ENCODE data around the gene SH3BGRL3.

The SH3BGRL3 gene

DNA sequence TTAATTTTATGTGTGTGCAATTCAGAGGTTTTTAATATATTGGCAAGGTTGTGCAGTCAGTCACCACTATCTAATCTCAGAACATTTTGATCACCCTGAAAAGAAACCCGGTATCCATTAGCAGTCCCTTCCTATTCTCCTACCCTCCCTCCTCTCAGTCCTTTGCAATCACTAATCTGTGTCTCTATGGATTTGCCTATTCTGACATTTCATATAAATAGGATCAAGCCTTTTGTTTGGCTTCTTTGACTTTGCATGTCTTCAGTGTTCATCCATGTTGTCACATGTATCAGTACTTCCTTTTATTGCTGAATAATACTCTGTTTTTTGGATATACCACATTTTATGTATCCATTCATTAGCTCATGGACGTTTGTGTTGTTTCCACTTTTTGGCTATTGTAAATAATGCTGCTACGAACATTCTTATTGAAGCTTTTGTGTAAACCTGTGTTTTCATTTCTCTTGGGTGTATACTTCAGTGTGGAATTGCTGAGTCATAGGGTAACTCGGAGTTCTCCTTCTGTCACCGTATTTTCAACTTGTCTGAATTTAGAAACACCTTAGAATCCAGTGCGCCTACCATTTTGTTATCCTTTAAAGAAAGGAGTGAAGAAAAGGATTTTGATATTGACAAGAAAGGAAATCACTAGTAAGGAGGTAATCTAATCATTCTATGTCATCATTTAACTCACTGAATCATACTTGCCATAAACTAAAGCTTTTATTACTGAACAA is 42.5 kb upstream of the SH3BGRL3 start:
- Histone ChIP-seq H3K27ac (no peak overlapping the region), H3K4me1 (no peaks in the 10 kb centered on the region), H3K9ac (no peak overlapping the region), H3K4me3 (ENCODE audit: low read depth, low read length) (no peak overlapping the region), H3K27me3 (ENCODE audit: control insufficient read depth, insufficient read depth, low read length) (no peaks in the 10 kb centered on the region), H3K4me2 (ENCODE audit: low read length) (no peak overlapping the region), H2AFZ (no peak overlapping the region), H3K9me3 (ENCODE audit: control insufficient read depth, low read length) (no peaks in the 10 kb centered on the region), H3K79me2 (peaks cover 13% of the 10 kb centered on the region), H3K36me3 (ENCODE audit: control insufficient read depth, insufficient read depth, low read length) (no peaks in the 10 kb centered on the region)
- TF ChIP-seq, protein P1, sequence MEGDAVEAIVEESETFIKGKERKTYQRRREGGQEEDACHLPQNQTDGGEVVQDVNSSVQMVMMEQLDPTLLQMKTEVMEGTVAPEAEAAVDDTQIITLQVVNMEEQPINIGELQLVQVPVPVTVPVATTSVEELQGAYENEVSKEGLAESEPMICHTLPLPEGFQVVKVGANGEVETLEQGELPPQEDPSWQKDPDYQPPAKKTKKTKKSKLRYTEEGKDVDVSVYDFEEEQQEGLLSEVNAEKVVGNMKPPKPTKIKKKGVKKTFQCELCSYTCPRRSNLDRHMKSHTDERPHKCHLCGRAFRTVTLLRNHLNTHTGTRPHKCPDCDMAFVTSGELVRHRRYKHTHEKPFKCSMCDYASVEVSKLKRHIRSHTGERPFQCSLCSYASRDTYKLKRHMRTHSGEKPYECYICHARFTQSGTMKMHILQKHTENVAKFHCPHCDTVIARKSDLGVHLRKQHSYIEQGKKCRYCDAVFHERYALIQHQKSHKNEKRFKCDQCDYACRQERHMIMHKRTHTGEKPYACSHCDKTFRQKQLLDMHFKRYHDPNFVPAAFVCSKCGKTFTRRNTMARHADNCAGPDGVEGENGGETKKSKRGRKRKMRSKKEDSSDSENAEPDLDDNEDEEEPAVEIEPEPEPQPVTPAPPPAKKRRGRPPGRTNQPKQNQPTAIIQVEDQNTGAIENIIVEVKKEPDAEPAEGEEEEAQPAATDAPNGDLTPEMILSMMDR (IDR thresholded peaks at IDR 0.05) = no peak

DNA sequence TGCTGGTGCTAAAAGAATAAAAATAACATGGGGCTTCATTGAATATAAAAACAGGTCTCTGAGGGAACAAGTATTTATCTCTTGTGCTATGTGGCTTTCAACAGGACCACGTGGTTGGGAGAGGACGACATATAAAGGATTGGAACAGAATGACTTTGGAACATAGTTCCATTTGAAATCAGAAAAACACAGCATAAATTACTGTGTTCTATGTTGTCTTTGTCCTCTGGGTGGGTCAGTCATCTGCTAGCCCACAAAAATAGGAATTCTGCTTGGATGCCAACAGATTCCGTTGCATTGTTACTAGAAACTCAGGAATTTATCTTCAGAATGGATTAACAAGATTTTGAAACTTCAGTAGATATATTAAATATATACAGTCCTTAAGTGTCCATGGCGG is 40.0 kb upstream of the SH3BGRL3 start:
- Histone ChIP-seq H3K36me3 (ENCODE audit: control insufficient read depth, insufficient read depth, low read length) (no peaks in the 10 kb centered on the region), H2AFZ (no peak overlapping the region), H3K9ac (no peak overlapping the region), H3K27ac (no peak overlapping the region), H3K27me3 (ENCODE audit: control insufficient read depth, insufficient read depth, low read length) (no peaks in the 10 kb centered on the region), H3K79me2 (peaks cover 13% of the 10 kb centered on the region), H3K4me1 (no peaks in the 10 kb centered on the region), H3K4me3 (ENCODE audit: low read depth, low read length) (no peak overlapping the region), H3K4me2 (ENCODE audit: low read length) (no peak overlapping the region), H3K9me3 (ENCODE audit: control insufficient read depth, low read length) (no peaks in the 10 kb centered on the region)
- TF ChIP-seq, protein P1 (IDR thresholded peaks at IDR 0.05) = no peak

DNA sequence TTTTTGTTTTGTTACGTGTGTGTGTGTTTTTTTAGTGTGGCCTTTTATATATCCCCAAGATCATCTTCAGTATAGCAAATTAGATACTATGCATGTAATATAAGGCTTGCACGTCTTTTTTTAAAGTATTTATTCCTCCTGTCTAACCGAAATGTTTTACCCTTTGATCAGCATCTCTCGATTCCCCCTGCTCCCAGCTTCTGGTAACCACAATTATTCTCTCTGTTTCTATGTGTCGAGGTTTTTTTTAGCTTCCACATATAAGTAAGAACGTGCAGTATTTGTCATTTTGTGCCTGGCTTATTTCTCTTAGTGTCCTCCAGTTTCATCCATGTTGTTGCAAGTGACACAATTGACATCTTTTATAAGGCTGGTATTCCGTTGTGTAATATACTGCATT is 27.2 kb upstream of the SH3BGRL3 start:
- Histone ChIP-seq H3K27ac (no peak overlapping the region), H3K9ac (no peak overlapping the region), H3K79me2 (no peaks in the 10 kb centered on the region), H3K4me3 (ENCODE audit: low read depth, low read length) (no peak overlapping the region), H2AFZ (no peak overlapping the region), H3K27me3 (ENCODE audit: control insufficient read depth, insufficient read depth, low read length) (no peaks in the 10 kb centered on the region), H3K36me3 (ENCODE audit: control insufficient read depth, insufficient read depth, low read length) (no peaks in the 10 kb centered on the region), H3K9me3 (ENCODE audit: control insufficient read depth, low read length) (no peaks in the 10 kb centered on the region), H3K4me2 (ENCODE audit: low read length) (no peak overlapping the region), H3K4me1 (peaks cover 5% of the 10 kb centered on the region)
- TF ChIP-seq, protein P1 (IDR thresholded peaks at IDR 0.05) = no peak

DNA sequence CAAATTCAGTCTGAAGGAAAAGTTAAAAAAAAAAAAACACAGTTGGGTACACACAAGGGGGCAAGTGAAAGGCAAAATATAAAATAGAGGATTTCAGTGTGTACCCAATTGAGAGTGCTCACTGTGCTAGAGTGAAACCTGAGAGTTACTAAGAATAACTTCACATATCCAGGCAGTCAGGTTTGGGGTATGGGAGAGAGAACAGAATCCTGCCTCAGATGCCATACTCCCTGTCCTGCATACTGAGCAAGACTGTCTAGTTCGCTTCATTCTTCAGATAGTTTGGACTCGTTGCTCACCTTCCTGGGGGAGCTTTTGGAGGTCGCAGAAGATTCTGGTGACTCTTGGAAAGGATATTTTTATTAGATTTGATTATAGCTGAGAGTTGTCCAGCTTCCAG is 25.5 kb upstream of the SH3BGRL3 start:
- no peak overlapping the region for H3K9ac ChIP-seq

More for the DNA sequence above, 25.5 kb upstream of the SH3BGRL3 start:
- Histone ChIP-seq H3K9me3 (ENCODE audit: control insufficient read depth, low read length) (no peaks in the 10 kb centered on the region), H3K4me3 (ENCODE audit: low read depth, low read length) (no peak overlapping the region), H3K4me2 (ENCODE audit: low read length) (no peak overlapping the region), H3K27me3 (ENCODE audit: control insufficient read depth, insufficient read depth, low read length) (no peaks in the 10 kb centered on the region), H3K36me3 (ENCODE audit: control insufficient read depth, insufficient read depth, low read length) (no peaks in the 10 kb centered on the region), H2AFZ (no peak overlapping the region), H3K79me2 (no peaks in the 10 kb centered on the region), H3K4me1 (peaks cover 7% of the 10 kb centered on the region), H3K27ac (no peak overlapping the region)
- TF ChIP-seq, protein P1 (IDR thresholded peaks at IDR 0.05) = no peak

Data from parathyroid adenoma (tissue), 2 donors.